HCT116 (cell line): ENCODE results near the gene UBE2D3. TPM values are rescaled to one million over a fixed set of nuclear protein-coding genes. Genes with fewer than 3 reads are reported as not detected.

ENCODE experiments used
- ATAC-seq: fragments of 200-7000 bp; cut with Tn5 transposase; 2 replicates; pipeline ENCODE4 v1.9.1; 2020; ENCODE audit warnings: mild to moderate bottlenecking, moderate library complexity
- BruUV-seq: library from RNA; stranded (reverse); fragments of 400-500 nt; replicated peaks from 2 replicates; lab custom pipeline; 2021; lab: Mats Ljungman, UMichigan
- CTCF ChIA-PET: fragments of 300-600 bp; sonication (Branson Sonifier 250); formaldehyde crosslinking; loops from one replicate; lab custom pipeline; 2021; ENCODE audit warnings: antibody characterized with exemption; lab: Charles Lee
- POLR2A ChIA-PET: fragments of 300-600, 350-600 bp; sonication (Branson Sonifier 250); formaldehyde crosslinking; loops from one replicate; lab custom pipeline; 2021; ENCODE audit warnings: antibody characterized with exemption; lab: Charles Lee
- RAD21 ChIA-PET, 2 experiments: fragments of 300-600 bp; sonication (Branson Sonifier 250); formaldehyde crosslinking; loops; one replicate each; lab custom pipeline; 2023; ENCODE audit warnings: low total read pairs in 2 of 2; ENCODE audit not compliant: uncharacterized antibody in 2 of 2, unreplicated experiment in 2 of 2, low non-redundant PET in 1 of 2; lab: Charles Lee
- DNase-seq: peaks from one replicate; pipeline ENCODE4 v3.0.0-alpha.2; 2010; ENCODE audit warnings: low read depth, low spot score
- H2AFZ ChIP-seq: fragments of 200-600 bp; shearing (Covaris generic), sonication (generic); 2 replicates; pipeline ENCODE4 v1.6.1; 2017; ENCODE audit warnings: low read depth, mixed run types, mixed read lengths, antibody characterized with exemption, low read length; ENCODE audit not compliant: poor library complexity, severe bottlenecking
- H3K27ac ChIP-seq: 2 replicates; pipeline ENCODE4 v1.5.1; 2012; ENCODE audit warnings: low read depth, low read length
- H3K27me3 ChIP-seq: fragments of 200-600 bp; sonication (generic); 2 replicates; pipeline ENCODE4 v1.6.1; 2016; ENCODE audit warnings: mixed run types, low read length, mixed read lengths; ENCODE audit not compliant: insufficient read depth
- H3K36me3 ChIP-seq, 2 experiments: fragments of 200-500 bp in 1 of 2; fragments of 200-600 bp in 1 of 2; sonication (Bioruptor generic) in 1 of 2; sonication (generic) in 1 of 2; 2 replicates each; pipeline versions ENCODE4 v1.5.1 to v1.6.1; 2014 to 2016; ENCODE audit warnings: low read length in 2 of 2, inconsistent platforms in 1 of 2, mixed read lengths in 1 of 2, mixed run types in 1 of 2; ENCODE audit not compliant: insufficient read depth in 2 of 2, control insufficient read depth in 1 of 2
- H3K4me1 ChIP-seq, 2 experiments: fragments of 200-600 bp in 1 of 2; sonication (generic) in 1 of 2; 2 replicates each; pipeline versions ENCODE4 v1.5.1 to v1.6.1; 2012 to 2017; ENCODE audit warnings: low read length in 2 of 2, inconsistent platforms in 1 of 2, mild to moderate bottlenecking in 1 of 2, mixed read lengths in 1 of 2, mixed run types in 1 of 2, moderate library complexity in 1 of 2; ENCODE audit not compliant: insufficient read depth in 2 of 2, control insufficient read depth in 1 of 2
- H3K4me2 ChIP-seq: fragments of 200-600 bp; sonication (generic); 2 replicates; pipeline ENCODE4 v1.6.1; 2017; ENCODE audit warnings: mixed run types, low read length, mixed read lengths
- H3K4me3 ChIP-seq, 2 experiments: fragments of 200-600 bp in 1 of 2; sonication (generic) in 1 of 2; replicated peaks in 1 of 2; 2 replicates each; pipeline ENCODE4 v1.5.1; 2011 to 2016; ENCODE audit warnings: low read length in 2 of 2, control low read depth in 1 of 2, low read depth in 1 of 2, mild to moderate bottlenecking in 1 of 2, mixed read lengths in 1 of 2, mixed run types in 1 of 2
- H3K79me2 ChIP-seq: fragments of 200-600 bp; sonication (generic); 2 replicates; pipeline ENCODE4 v1.6.1; 2017; ENCODE audit warnings: mild to moderate bottlenecking, mixed run types, low read length, moderate library complexity, mixed read lengths; ENCODE audit not compliant: insufficient read depth
- H3K9ac ChIP-seq: fragments of 200-600 bp; sonication (generic); 2 replicates; pipeline ENCODE4 v1.6.1; 2016; ENCODE audit warnings: low read length, mixed read lengths
- H3K9me2 ChIP-seq: fragments of 200-600 bp; sonication (generic), shearing (Covaris generic); 2 replicates; pipeline ENCODE4 v1.6.1; 2017; ENCODE audit warnings: mixed run types, mild to moderate bottlenecking, moderate library complexity; ENCODE audit not compliant: insufficient read depth
- H3K9me3 ChIP-seq, 2 experiments: fragments of 200-500 bp in 1 of 2; fragments of 200-600 bp in 1 of 2; sonication (Bioruptor generic) in 1 of 2; sonication (generic) in 1 of 2; 2 replicates each; pipeline ENCODE4 v1.6.1; 2014 to 2017; ENCODE audit warnings: low read length in 2 of 2, mixed read lengths in 2 of 2, inconsistent platforms in 1 of 2, low read depth in 1 of 2, mild to moderate bottlenecking in 1 of 2, mixed run types in 1 of 2, moderate library complexity in 1 of 2; ENCODE audit not compliant: control insufficient read depth in 1 of 2, insufficient read depth in 1 of 2
- H4K20me1 ChIP-seq: fragments of 200-600 bp; sonication (generic), shearing (Covaris generic); 2 replicates; pipeline ENCODE4 v1.6.1; 2017; ENCODE audit warnings: mixed run types, mild to moderate bottlenecking, moderate library complexity; ENCODE audit not compliant: insufficient read depth
- CBX3 ChIP-seq: IDR thresholded peaks from 2 replicates; pipeline ENCODE4 v1.6.1; 2012; ENCODE audit warnings: low read depth
- CEBPB ChIP-seq: IDR thresholded peaks from 2 replicates; pipeline ENCODE4 v1.6.1; 2012; ENCODE audit warnings: low read depth
- CTCF ChIP-seq, 3 experiments: fragments of 200-600 bp in 1 of 3; sonication (generic) in 1 of 3; IDR thresholded peaks in 2 of 3; conservative IDR thresholded peaks in 1 of 3; 2 replicates each; pipeline ENCODE4 v1.5.1; 2012 to 2017; ENCODE audit warnings: low read depth in 2 of 3, low read length in 2 of 3, antibody characterized with exemption in 1 of 3, borderline replicate concordance in 1 of 3, control low read depth in 1 of 3, mild to moderate bottlenecking in 1 of 3, mixed read lengths in 1 of 3, mixed run types in 1 of 3, moderate library complexity in 1 of 3; ENCODE audit not compliant: insufficient read depth in 1 of 3
- ELF1 ChIP-seq: IDR thresholded peaks from 2 replicates; pipeline ENCODE4 v1.6.1; 2012; ENCODE audit warnings: low read depth, borderline replicate concordance
- FOSL1 ChIP-seq: IDR thresholded peaks from 2 replicates; pipeline ENCODE4 v1.6.1; 2012; ENCODE audit warnings: low read depth
- POLR2AphosphoS5 ChIP-seq: IDR thresholded peaks from 2 replicates; pipeline ENCODE4 v1.6.1; 2011; ENCODE audit warnings: mild to moderate bottlenecking, low read depth, low read length, moderate library complexity
- REST ChIP-seq: IDR thresholded peaks from 2 replicates; pipeline ENCODE4 v1.6.1; 2012; ENCODE audit warnings: low read depth
- YY1 ChIP-seq: IDR thresholded peaks from 2 replicates; pipeline ENCODE4 v1.6.1; 2011; ENCODE audit warnings: low read length, low read depth, moderate library complexity, mild to moderate bottlenecking; ENCODE audit not compliant: insufficient replicate concordance; ENCODE audit errors: extremely low read depth
- ZBTB33 ChIP-seq: IDR thresholded peaks from 2 replicates; pipeline ENCODE4 v1.6.1; 2011; ENCODE audit warnings: mild to moderate bottlenecking, low read length, moderate library complexity; ENCODE audit not compliant: insufficient replicate concordance; ENCODE audit errors: extremely low read depth
- ZFX ChIP-seq: fragments of 450-650 bp; IDR thresholded peaks from 2 replicates; pipeline ENCODE4 v1.6.1; 2017
- ZNF274 ChIP-seq: fragments of 200-500 bp; sonication (Bioruptor generic); IDR thresholded peaks from 2 replicates; pipeline ENCODE4 v1.6.1; 2014; ENCODE audit warnings: mild to moderate bottlenecking, low read depth, low read length, inconsistent platforms
- intact Hi-C: fragments of 100-400 bp; cut with micrococcal nuclease; formaldehyde crosslinking; loops from 2 replicates; pipeline ENCODE4 v1.10.0; 2022
- total RNA-seq: library from RNA; stranded (reverse); gene quantifications from one replicate; pipeline ENCODE4 v1.2.1, GENCODE V29; 2021; ENCODE audit not compliant: unreplicated experiment

UBE2D3 gene
- total RNA-seq, 1 experiment from 2014 or later, result 302 TPM

DNA sequence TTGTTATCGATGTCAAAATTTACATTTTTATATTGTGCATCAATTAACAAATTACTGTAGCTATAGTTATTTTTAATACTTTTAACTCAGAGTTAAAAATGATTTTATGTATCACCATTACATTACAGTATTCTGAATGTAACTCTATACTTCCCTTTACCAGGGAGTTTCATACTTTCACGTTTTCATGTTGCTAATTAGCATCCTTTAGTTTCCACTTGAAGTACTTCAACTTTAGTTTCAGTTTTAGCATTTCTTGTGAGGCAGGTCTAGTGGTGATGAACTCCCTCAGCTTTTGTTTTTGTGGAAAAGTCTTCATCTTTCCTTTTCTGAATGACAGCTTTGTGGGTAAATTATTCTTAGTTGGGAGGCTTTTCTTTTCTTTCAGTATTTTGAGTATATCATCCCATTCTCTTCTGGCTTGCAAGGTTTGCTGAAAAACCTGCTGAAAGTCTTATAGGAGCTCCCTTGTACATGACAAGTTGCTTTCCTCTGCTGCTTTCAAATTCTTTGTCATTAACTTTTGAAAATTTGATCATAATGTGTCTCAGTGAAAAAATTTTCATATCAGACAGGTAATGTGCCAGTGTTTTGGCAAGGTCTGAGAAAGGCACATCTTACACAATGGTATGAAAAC, 31.6 kb upstream of the UBE2D3 start:
- no peaks in the 10 kb centered on the region for H3K9me2 ChIP-seq
- no peaks in the 10 kb centered on the region for H4K20me1 ChIP-seq
- no peak overlapping the region for H3K4me3 ChIP-seq
- 0 out of 2 replicates have a peak, but pooled peaks have one; percentile 37 for TF ChIP-seq CBX3
- no peak for TF ChIP-seq CEBPB
- TF ChIP-seq, all 23 proteins: peak for 1
- no TSS peak for BruUV-seq
- H3K9me3 ChIP-seq, result peaks cover 0 to 4% of the 10 kb centered on the region in 2 experiments; a peak in 1 of 4 replicates
- no peaks in the 10 kb centered on the region for H3K27me3 ChIP-seq
- intact Hi-C loops, result no loop called here
- H3K27ac ChIP-seq, result no peak overlapping the region
- peaks cover 27% of the 10 kb centered on the region for H3K79me2 ChIP-seq
- no peak overlapping the region for H2AFZ ChIP-seq
- ChIA-PET CTCF (no interaction called here), RAD21 (no interaction called here), POLR2A (interaction anchor here (0.7 kb wide), 1 partner anchor 31 kb away, joined by 3 read pairs; no protein-coding TSS in a partner anchor)
- no peaks in the 10 kb centered on the region for H3K4me1 ChIP-seq
- DNase-seq (no peak), ATAC-seq (no peak)
- H3K36me3 ChIP-seq, result 0 out of 4 replicates have a peak, but pooled peaks cover 0 to 4% of the 10 kb centered on the region in 2 experiments
- H3K9ac ChIP-seq, result no peak overlapping the region
- H3K4me2 ChIP-seq, result no peak overlapping the region

GRCh38 chr4:102850370-102850769, 23.0 kb upstream of the UBE2D3 start:
- Histone ChIP-seq H3K27me3 (no peaks in the 10 kb centered on the region), H3K36me3 (no peaks in the 10 kb centered on the region), H3K9me2 (no peaks in the 10 kb centered on the region), H2AFZ (no peak overlapping the region), H3K27ac (no peak overlapping the region), H3K79me2 (peaks cover 28% of the 10 kb centered on the region; the same call in 1 of the 2 replicates), H3K4me2 (no peak overlapping the region), H3K4me1 (no peaks in the 10 kb centered on the region), H4K20me1 (no peaks in the 10 kb centered on the region), H3K9ac (no peak overlapping the region), H3K9me3 (no peaks in the 10 kb centered on the region), H3K4me3 (no peak overlapping the region)
- ChIA-PET RAD21 (no interaction called here), CTCF (no interaction called here), POLR2A (interaction anchor here (1.4 to 2.0 kb wide), 2 partner anchors 19 to 22 kb away, joined by 3 to 6 read pairs; partner anchors contain the start of gene CISD2)
- ATAC-seq (no peak), DNase-seq (no peak)
- intact Hi-C loops, result no loop called here
- no TSS peak for BruUV-seq
- no peak for TF ChIP-seq POLR2AphosphoS5
- TF ChIP-seq ZBTB33, result no peak
- no peak for TF ChIP-seq YY1
- TF ChIP-seq REST, result no peak
- TF ChIP-seq FOSL1, result no peak
- TF ChIP-seq CTCF (IDR thresholded peaks at IDR 0.05 in 2 of 3, conservative IDR thresholded peaks at IDR 0.05 in 1 of 3; ENCODE audit: borderline replicate concordance in 1 of 3, insufficient read depth in 1 of 3, low read depth in 2 of 3, low read length in 2 of 3), result no peak
- no peak for TF ChIP-seq ELF1
- TF ChIP-seq ZFX, result no peak
- no peak for TF ChIP-seq ZNF274
